CD4-positive, alpha-beta T cell treated with Interleukin-21 for 1 hour (primary cell): ENCODE measurements around the gene TPH1.
"Not testable (repeated sequence)": the region's sequence is repeated elsewhere in the genome, so short reads cannot be mapped to it uniquely, and the experiment has no call there.

Source experiments
- DNase-seq: peaks from one replicate; pipeline ENCODE4 v3.0.0-alpha.2; 2020

The TPH1 gene

DNA sequence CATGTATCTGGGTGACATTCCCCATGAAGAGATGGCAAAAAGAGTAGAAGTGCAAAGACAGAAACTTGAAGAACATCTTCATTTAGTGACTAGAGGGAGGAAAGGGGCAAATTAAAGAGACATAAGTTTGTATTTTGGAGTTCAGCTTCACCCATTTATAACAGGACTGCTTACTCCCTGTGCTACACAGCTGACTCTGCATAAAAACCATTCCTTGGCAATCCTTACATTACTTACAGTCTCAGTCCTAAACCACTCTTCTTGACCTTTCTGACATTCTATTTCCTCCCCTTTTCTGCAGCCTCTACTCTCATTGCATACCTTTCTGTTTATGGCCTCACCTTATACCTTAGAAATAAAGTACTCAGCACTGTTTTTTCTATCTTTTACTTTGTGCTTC lies 26.4 kb downstream of the TPH1 start:
- DNase-seq, result no peak

GRCh38 chr11:18016789-18017188 lies 29.3 kb downstream of the TPH1 start:
- DNase-seq, result no peak

DNA sequence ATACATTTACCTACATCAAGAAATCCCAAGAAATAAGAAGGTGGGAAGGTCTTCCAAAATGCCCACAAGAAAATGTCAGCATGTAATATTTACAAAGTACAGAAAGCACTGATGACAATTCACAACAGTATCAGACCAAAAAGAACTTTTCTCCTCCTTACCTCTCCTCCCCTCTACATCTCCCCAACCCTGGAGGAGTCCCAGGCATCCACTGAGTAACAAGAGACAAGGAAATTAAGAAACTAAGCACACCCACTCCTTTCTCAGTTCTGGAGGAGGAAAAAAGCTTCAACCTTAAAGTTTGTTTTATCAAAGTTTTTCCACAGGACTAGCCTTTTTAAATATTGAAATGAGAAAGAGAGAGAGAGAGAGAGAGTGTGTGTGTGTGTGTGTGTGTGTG lies 31.2 kb downstream of the TPH1 start:
- DNase-seq, result no peak

GRCh38 chr11:18013790-18014507 lies 32.1 kb downstream of the TPH1 start:
- DNase-seq, result no peak

DNA sequence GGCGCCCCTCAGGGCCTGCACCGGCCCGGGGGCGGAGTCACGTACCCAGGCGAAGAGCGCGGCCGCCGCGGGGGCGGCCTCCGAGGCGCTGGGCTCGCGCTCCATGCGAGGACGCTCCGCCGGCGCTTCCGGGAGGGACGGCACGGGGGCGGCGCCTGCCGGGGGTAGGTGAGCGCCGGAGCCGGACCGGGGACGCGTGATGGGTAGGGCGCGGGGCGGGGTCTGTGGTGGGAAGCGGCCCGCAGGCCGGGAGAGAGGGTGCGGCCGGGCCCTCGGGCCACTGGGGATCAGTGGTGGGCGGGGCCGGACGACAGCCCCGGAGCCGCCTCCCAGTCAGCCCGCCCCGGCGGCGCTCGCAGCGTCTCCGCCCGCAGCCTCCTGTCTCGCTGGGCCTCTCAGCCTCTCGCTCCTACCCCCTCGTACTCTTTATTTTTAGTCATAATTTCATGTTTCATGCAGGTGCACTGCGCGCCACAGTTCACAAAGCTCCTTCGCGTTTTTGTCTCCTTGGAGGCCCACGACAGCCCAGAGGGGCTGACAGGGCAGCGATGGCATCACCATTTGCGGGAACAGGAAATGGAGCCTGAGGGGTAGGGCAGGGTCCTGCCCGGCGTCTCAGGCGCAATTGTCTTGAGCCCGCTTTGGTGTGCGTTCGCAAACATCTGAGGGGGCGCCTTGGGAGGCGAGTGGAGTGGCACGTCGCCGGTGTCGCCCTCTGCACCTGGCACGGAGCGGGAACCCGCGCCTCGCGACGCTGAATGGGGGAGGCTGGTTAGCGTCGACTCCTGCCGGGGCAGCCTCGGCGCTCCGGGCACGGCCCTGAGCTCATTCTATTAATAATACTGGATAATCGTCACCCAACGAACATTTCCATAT lies 32.9 kb downstream of the TPH1 start, which contains the start of gene SERGEF:
Gene SERGEF (minus strand): TSS at position 142 of the 876 bp plus-strand sequence. CDS start 37 bp downstream, at position 105.
- DNase-seq, result peak; percentile 95

DNA sequence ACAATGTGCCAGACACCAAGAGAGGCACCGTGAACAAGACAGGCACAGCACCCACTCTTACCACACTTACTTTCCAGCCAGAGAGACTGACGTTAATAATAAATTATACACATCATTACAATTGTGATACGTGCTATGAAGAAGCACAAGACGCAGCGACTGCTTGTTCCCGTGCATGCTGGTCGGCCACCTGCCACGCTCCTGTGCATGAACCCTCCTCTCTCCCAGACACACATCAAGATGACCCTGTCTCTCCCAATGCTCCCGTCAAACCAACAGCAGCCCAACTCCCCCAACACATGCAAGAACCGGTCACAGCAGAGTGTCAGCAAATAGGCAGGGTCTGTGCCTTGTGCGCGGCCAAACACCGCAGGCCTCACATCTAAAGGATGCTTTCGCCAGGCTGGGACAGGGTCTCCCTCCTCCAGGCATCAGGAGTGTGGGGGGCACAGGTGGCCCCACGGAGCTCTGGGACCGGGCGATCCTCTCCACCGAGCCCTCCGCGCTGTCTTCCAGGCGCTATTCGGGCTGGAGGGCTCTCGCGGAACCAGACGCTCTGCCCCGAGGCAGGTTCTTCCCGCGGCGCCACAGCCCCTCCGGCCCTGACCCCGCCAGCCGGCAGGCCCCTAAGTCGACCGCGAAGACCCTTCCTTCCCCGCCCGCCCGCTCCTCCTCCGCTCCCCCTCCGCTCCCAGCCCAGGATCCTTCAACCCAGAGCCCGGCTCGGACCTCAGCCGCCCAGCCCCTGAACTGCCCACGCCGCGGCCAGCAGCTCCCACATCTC lies 33.8 kb downstream of the TPH1 start:
- peak; percentile 27 for DNase-seq

DNA sequence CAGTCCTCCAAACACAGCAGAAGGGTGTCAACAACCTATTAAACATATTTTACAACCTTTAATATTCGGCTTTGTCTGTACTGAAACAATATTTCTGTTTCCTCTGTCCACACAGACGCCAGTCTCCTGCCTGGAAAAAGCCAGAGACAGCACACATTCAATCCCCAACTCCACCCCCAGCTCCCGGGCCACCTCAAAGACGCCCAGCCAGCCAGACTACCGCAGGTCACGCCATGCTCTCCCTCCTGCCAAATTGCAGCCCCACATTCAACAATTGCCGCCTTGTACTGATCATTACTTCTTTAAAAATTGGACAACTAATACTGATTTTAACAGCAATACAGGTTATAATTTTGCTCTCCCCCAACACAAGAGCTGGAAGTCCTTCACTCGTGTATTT lies 34.4 kb downstream of the TPH1 start:
- no peak for DNase-seq

GRCh38 chr11:18010977-18011586 lies 35.0 kb downstream of the TPH1 start:
- peak; percentile 27 for DNase-seq

GRCh38 chr11:18010121-18010670 lies 35.9 kb downstream of the TPH1 start:
- DNase-seq, result peak; percentile 41

DNA sequence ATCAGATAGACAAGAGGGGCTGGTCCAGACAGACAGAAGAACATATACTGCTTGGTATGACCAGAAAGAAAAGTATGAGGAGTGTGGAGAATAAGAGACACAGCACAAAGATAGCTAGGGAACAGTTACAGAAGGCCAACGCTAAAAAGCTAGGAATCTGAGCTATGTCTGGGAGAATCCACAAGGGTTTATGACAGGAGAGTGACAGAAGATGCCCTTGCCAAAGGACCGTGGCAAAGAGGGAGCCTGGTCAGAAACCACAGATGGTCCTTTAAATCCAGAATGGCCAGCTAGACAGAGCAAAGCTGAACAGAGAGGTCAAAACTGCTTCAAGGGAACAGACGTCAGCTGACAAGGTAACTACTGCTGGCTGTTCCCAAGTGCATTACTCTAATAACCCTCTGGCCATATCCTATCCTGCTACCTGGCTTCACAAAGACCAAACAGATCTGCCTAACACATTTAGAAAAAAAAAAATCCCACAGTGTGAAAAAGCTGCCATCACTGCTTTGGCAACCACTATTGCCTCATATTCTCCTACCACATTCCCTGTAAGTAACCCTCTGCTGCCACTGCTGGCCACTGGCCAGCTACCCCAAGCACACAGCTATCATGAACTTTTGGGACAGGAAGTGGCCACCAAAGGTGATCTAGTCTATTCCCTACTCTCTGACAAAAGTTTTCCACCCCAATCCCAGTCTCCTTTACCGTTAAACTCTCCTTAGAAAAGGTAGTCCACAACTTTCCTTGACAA lies 40.5 kb downstream of the TPH1 start:
- DNase-seq, result no peak

- DNase-seq, result no peak
Observed at GRCh38 chr11:18001191-18001590, 44.9 kb downstream of the TPH1 start.

GRCh38 chr11:18000760-18001159 lies 45.3 kb downstream of the TPH1 start:
- no peak for DNase-seq

DNA sequence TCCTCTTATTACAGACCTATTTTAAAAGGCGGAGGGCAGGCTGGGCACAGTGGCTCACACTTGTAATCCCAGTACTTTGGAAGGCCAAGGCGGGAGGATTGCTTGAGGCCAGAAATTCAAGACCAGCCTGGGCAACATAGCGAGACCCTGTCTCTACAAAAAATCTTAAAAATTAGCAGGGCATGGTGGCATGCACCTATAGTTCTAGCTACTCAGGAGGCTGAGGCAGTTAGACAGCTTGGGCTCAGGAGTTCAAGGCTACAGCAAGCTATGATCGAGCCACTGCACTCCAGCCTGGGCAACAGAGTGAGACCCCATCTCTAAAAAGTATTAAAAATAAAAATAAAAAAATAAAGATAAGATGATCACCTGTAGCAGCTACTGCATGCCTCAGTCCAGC lies 45.9 kb downstream of the TPH1 start:
- DNase-seq, result not testable (repeated sequence)
